HG02588 (cell line): ENCODE measurements around the gene SPPL2C.
"Not testable (repeated sequence)": the region's sequence is repeated elsewhere in the genome, so short reads cannot be mapped to it uniquely, and the experiment has no call there.

Experiments
- ATAC-seq: cut with Tn5 transposase; IDR thresholded peaks from one replicate; pipeline ENCODE4 v1.9.1; 2021; ENCODE audit warnings: mild to moderate bottlenecking, moderate library complexity; ENCODE audit not compliant: unreplicated experiment

SPPL2C gene

GRCh38 chr17:45849536-45849990 is 4.9 kb downstream of the SPPL2C start:
- ATAC-seq, result no peak

DNA sequence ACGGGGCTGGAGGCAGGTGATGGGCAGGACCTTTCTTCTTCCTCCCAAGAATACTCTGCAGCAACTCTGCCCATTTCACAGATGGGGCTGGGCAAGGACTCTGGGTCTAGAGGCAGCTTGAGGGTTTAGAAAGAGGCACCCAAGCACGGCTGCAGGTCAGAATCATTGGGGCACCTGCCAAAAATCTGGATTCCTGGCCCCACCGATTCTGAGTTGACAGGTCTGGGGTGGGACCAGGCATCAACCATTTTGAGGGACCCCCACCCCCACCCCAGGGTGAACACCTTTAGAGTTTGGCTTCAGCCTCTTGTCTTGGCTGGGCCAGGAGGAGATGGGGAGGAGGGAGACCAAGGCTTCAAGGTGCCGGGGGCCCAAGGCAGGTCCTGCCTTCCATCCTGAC is 5.3 kb downstream of the SPPL2C start:
- no peak for ATAC-seq

DNA sequence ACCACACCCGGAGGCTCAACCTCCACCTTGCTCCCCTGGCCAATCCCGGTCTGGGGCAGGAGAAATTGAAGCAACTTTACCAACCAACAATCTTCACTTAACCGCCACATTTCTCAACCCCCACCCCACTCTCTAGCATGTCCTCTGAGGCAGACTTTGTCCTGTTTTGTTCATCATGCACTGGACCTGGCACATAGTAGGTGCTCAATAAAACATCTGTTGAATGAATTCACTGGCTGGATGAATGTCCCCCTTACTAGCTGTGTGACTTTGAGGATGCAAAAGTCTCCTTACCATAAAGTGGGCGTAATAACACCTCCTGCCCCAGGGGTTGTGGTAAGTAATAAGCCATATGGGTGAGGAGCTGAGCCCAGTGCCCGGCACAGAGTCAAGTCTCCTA is 5.8 kb downstream of the SPPL2C start:
- no peak for ATAC-seq

GRCh38 chr17:45851022-45851421 is 6.3 kb downstream of the SPPL2C start:
- no peak for ATAC-seq

GRCh38 chr17:45851464-45851863 is 6.8 kb downstream of the SPPL2C start:
- ATAC-seq, result no peak

DNA sequence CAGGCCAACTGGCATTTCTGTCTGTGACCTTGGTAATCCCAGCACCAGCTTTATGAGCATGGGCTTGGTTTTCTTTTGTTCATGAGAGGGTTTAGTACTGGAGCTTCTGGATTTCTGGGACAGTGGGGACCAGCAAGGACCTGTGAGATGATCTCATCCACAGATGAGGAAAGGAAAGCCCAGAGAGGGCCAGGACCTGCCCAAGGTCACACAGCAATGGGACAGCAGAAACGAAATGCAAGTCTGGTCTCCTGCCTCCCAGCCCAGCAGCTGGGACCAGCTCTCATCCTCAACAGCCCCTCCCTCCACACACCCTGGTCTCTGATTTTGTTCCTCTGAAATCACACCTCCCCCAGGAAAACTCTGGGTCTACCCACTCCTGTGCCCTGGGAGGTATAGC is 7.2 kb downstream of the SPPL2C start:
- ATAC-seq, result no peak

GRCh38 chr17:45852535-45853297 is 8.0 kb downstream of the SPPL2C start:
- ATAC-seq, result no peak

- no peak for ATAC-seq
Measured at GRCh38 chr17:45854209-45854608, 9.5 kb downstream of the SPPL2C start.

GRCh38 chr17:45855691-45856336 is 11.1 kb downstream of the SPPL2C start:
- no peak for ATAC-seq

- no peak for ATAC-seq
Measured at GRCh38 chr17:45857977-45858708, 13.5 kb downstream of the SPPL2C start.

DNA sequence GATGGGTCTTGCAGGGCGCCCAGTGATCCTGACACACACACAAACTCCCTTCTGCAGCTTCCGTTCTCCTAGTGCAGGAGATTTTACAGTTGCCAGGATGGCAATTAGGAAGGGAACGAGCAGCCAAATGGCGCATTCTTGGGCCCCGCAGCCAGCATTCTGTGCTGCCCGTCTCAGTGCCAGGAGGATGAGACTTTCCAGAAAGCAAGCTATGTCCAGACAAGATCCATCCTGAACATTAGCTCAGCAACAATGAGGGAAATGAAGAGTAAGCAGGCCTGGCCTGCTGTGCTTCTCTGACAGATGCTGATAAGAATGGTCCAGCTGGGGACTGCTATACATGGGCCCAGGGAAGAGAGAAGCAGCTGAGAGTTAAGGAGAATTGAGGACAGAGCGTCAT is 16.5 kb downstream of the SPPL2C start:
- ATAC-seq, result no peak

- not testable (repeated sequence) for ATAC-seq
Measured at GRCh38 chr17:45862127-45862526, 17.4 kb downstream of the SPPL2C start.

- no peak for ATAC-seq
Measured at GRCh38 chr17:45863857-45864654, 19.4 kb downstream of the SPPL2C start.

DNA sequence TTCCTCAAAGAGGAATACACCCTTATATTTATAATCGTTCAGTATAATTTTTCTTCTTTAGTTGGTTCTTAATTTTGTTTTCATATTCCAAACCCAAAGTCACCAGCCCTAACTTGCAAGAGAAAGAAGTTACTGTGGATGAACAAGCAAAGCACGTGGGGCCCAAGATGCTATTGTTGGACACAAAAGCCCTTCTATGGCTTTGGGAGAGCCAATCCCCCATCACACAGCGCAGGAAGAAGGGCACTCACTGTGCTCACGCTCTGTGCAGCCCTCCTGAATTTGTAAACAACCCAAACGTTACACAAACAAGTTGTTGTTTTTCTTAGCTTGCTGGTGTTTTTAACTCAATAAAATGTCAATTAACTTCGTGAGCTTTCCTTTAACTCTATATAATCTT is 22.5 kb downstream of the SPPL2C start:
- ATAC-seq, result no peak

DNA sequence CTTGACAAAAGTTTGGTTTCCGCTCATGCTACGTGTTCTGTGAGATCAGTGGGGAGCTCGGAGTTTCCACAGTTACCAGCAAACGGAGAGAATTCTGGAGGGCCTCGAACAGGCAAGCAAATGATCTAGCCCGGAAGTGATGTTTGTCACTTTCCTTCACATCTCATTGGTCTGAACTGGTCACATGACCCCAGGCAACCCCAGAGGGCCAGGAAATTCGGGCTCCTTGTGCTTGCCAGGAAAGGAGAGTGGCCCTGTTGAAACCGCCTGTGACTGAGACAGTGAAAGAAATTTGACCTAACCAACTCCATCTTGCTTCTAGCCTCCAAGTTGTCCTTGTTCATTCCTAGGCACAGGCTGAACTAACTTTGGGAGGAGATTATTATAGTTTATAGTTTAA is 23.0 kb downstream of the SPPL2C start:
- no peak for ATAC-seq

GRCh38 chr17:45868276-45868675 is 23.6 kb downstream of the SPPL2C start:
- ATAC-seq, result no peak

GRCh38 chr17:45869676-45870341 is 25.1 kb downstream of the SPPL2C start:
- no peak for ATAC-seq

DNA sequence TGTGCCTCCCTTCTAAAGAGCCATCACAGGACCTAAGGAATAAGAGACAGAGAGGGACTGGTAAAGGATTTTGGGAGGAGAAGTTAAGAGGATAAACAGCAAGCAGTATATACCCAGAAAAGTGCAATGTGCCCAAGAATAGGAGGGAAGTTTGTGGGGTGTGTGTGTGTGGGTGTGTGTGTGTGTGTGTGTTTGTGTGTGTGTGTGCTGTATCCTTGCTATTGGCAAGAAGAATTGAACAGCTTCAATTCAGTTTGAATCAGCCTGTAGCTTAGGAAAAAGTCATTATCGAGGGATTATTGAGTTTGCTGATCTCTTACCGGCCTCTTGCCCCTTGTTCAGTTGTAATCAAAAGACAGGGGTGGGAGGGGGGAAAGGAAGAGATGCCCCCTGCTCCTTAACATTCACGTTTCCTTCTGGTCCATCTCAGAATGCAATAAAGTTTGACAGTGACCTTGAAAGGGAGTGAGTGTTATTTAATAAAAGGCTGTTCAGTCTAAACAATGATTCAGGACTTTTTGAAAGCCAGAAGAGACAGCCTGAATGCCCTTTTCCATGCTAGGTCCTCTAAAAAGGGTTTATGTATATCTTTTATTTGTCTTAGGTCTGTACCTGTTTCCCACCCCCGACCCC is 25.8 kb downstream of the SPPL2C start:
- no peak for ATAC-seq

DNA sequence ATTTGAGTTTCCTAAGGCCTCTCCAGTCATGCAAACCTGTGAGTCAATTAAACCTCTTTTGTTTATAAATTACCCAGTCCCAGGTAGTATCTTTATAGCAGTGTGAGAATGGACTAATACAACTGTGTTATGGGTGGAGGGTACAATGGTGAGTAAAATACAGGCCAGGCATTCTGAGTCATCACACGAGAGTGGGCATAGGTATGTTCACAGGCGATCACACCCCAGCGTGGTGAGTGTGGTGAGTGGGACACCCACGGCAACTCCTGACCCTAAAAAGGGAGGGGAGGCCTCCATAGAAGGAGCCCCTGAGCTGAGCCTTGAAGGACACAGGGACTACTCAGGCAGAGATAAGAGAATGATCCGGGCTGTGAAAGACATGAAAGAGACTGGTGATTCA is 27.0 kb downstream of the SPPL2C start:
- no peak for ATAC-seq

DNA sequence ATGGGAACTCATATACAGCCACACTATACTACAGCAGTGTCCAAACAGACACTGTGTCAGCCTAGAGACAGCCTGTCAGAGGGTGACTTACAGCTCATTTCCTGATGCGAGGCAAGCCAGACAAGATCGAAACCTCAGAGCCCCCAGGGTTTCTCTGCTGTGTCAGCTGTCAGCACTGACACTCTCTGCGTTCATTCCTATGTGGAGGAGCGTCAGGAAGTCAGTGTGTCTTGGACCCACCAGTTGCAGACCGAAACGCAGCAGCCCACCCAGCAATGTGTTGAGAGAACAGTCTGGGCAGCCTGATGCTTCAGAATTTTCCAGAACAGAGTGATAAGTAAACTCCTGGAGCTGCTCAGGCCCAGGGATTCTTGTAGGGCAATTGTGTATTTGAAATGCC is 29.0 kb downstream of the SPPL2C start:
- ATAC-seq, result no peak
